Keratinocyte (primary cell): ENCODE measurements around the gene FFAR4.

Experiments used
- CTCF ChIP-seq, 3 experiments: IDR thresholded peaks in 1 of 3; conservative IDR thresholded peaks in 1 of 3; optimal IDR thresholded peaks in 1 of 3; 2 replicates in 2 of 3; 3 replicates in 1 of 3; pipeline versions ENCODE3 to v1.5.1; 2011; ENCODE audit warnings: low read length in 3 of 3, mild to moderate bottlenecking in 3 of 3, moderate library complexity in 2 of 3, control low read depth in 1 of 3, inconsistent platforms in 1 of 3; ENCODE audit not compliant: insufficient read depth in 2 of 3; ENCODE audit errors: extremely low read depth in 1 of 3
- EZH2 ChIP-seq: IDR thresholded peaks from one replicate; pipeline ENCODE4 v1.6.1; 2012; ENCODE audit warnings: inconsistent platforms, mild to moderate bottlenecking, low read length, moderate library complexity

GRCh38 chr10:93573924-93574323 is 7.5 kb downstream of the FFAR4 start:
- no peak for TF ChIP-seq CTCF (optimal IDR thresholded peaks at IDR 0.05 in 1 of 3, IDR thresholded peaks at IDR 0.05 in 1 of 3, conservative IDR thresholded peaks at IDR 0.05 in 1 of 3; ENCODE audit: extremely low read depth in 1 of 3, insufficient read depth in 2 of 3, low read length in 3 of 3)
- no peak for TF ChIP-seq EZH2
